ENCODE data around the gene TBC1D3B. TPM values are rescaled to one million over a fixed set of nuclear protein-coding genes. Genes with fewer than 3 reads are reported as not detected.

Gene TBC1D3B
- total and polyA plus RNA-seq, 10 of the 15 experiments (the other 5 are each of a cell fraction or from before 2014, with no cell fraction given) = 0.67 to 8.5 (median 1.7) TPM; not detected in 2

GRCh38 chr17:36135465-36135864 is 41.0 kb downstream of the TBC1D3B start:
- H3K27ac ChIP-seq (ENCODE audit: control insufficient read depth, insufficient read depth) = no peak overlapping the region
- WGBS (ENCODE audit: insufficient coverage, insufficient replicate concordance, low lambda C conversion rate, missing lambda C conversion rate) = 64% methylated on average over 4 of the region's 4 CpGs
- ChIA-PET RAD21 (ENCODE audit: unreplicated experiment) (interaction anchor here (1.4 to 6.3 kb wide), 6 partner anchors 12 to 63 kb away, joined by 3 to 58 read pairs (median 14); partner anchors contain the start of gene CCL3), POLR2A (interaction anchor here (1.8 to 1.9 kb wide), 3 partner anchors 8 to 15 kb away, joined by 5 to 8 read pairs (median 7); no protein-coding TSS in a partner anchor), CTCF (interaction anchor here (1.2 to 4.9 kb wide), 4 partner anchors 11 to 157 kb away, joined by 6 to 24 read pairs (median 14); no protein-coding TSS in a partner anchor), SMC1A (ENCODE audit: uncharacterized antibody, unreplicated experiment) (interaction anchor here (0.7 to 11.5 kb wide), 11 partner anchors 10 to 166 kb away, joined by 3 to 128 read pairs (median 5); partner anchors contain the start of gene CCL4)
- H3K4me1 ChIP-seq (ENCODE audit: control insufficient read depth, insufficient read depth, low read length) = peaks cover 29% of the 10 kb centered on the region
- H3K79me2 ChIP-seq (ENCODE audit: control insufficient read depth, insufficient read depth, low read length) = no peaks in the 10 kb centered on the region
- no peak overlapping the region for H3K4me3 ChIP-seq
- intact Hi-C loops (cut with micrococcal nuclease; ENCODE audit: unreplicated experiment) (no loop called here), in situ Hi-C loops (cut with MboI) (loop anchor here (25.0 kb wide), 1 partner anchor 352 kb away; the partner anchor contains the start of gene ZNHIT3)
- H4K20me1 ChIP-seq (ENCODE audit: control insufficient read depth, insufficient read depth) = no peaks in the 10 kb centered on the region
- peak overlapping the region; percentile 4; the same call in 1 of the 2 replicates for H3K4me2 ChIP-seq (ENCODE audit: control insufficient read depth, insufficient read depth)
- DNase-seq (ENCODE audit: low read depth, low spot score) (no peak), FAIRE-seq (no peak), ATAC-seq (no peak)
- no peaks in the 10 kb centered on the region for H3K27me3 ChIP-seq (replicated peaks in 1 of 2; ENCODE audit: control insufficient read depth in 2 of 2, insufficient read depth in 2 of 2, low read length in 1 of 2)
- no peaks in the 10 kb centered on the region; the same call in 1 of the 3 replicates for H3K9me3 ChIP-seq (replicated peaks; ENCODE audit: control insufficient read depth, insufficient read depth, low read length)
- no peak overlapping the region for H3K9ac ChIP-seq (ENCODE audit: control insufficient read depth, insufficient read depth, low read length)
- H3K36me3 ChIP-seq (ENCODE audit: control insufficient read depth in 2 of 2, insufficient read depth in 2 of 2, low read length in 1 of 2) = no peaks in the 10 kb centered on the region
- TF ChIP-seq IKZF1 (conservative IDR thresholded peaks at IDR 0.05) = 0 out of 2 replicates have a peak, but pooled peaks have one; percentile 9
- no peak for TF ChIP-seq ESRRA (IDR thresholded peaks at IDR 0.05; ENCODE audit: low read length)
- no peak for TF ChIP-seq CTCF (IDR thresholded peaks at IDR 0.05 in 2 of 3, conservative IDR thresholded peaks at IDR 0.05 in 1 of 3; ENCODE audit: control insufficient read depth in 2 of 3, extremely low read depth in 1 of 3, insufficient read depth in 1 of 3, low read depth in 3 of 3, low read length in 3 of 3)
- 0 out of 2 replicates have a peak, but pooled peaks have one; percentile 7 for TF ChIP-seq NBN (IDR thresholded peaks at IDR 0.05)
- TF ChIP-seq RUNX3 (IDR thresholded peaks at IDR 0.05; ENCODE audit: low read length) = no peak
- peak overlapping the region; percentile 1; the same call in 1 of the 2 replicates for H2AFZ ChIP-seq (ENCODE audit: control insufficient read depth, low read depth, low read length)
- BruUV-seq (replicated peaks) = no TSS peak
